Measurements from ENCODE around the gene TTC9B. TPM values are rescaled to one million over a fixed set of nuclear protein-coding genes. Genes with fewer than 3 reads are reported as not detected.

The TTC9B gene
- total RNA-seq, 6 experiments from 2014 or later = not detected

DNA sequence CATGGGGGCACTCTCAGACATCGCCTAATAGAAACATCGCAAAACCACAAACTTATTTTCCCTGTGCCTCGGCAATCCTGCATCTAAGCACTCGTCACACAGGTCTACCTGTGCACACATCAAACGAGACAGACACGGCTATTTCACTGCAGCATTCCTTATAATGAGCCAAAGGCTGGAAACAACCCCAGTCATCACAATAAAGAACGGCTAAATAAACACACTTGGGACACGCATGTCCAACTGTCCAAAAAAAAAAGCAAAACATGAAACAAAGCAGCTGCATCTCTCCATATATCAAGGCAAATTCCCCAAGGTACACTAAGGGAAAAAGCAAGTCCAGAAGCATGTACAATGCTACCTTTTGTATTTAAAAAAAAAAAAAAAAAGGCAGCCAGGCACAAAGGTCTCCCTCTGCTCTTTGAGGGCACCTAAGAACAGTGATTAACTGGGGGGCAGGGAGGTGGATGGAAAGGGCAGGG lies 35.5 kb upstream of the TTC9B start:
- Mint-ChIP-seq H3K27me3 (ENCODE audit: insufficient read depth) (peaks cover 5% of the 10 kb centered on the region), H3K9me3 (no peaks in the 10 kb centered on the region), H3K4me1 (ENCODE audit: low read depth) (0 out of 2 replicates have a peak, but pooled peaks cover 5% of the 10 kb centered on the region), H3K27ac (no peak overlapping the region), H3K4me3 (no peak overlapping the region), H3K36me3 (ENCODE audit: low read depth) (peaks cover 16% of the 10 kb centered on the region)
- TF ChIP-seq, protein P1, sequence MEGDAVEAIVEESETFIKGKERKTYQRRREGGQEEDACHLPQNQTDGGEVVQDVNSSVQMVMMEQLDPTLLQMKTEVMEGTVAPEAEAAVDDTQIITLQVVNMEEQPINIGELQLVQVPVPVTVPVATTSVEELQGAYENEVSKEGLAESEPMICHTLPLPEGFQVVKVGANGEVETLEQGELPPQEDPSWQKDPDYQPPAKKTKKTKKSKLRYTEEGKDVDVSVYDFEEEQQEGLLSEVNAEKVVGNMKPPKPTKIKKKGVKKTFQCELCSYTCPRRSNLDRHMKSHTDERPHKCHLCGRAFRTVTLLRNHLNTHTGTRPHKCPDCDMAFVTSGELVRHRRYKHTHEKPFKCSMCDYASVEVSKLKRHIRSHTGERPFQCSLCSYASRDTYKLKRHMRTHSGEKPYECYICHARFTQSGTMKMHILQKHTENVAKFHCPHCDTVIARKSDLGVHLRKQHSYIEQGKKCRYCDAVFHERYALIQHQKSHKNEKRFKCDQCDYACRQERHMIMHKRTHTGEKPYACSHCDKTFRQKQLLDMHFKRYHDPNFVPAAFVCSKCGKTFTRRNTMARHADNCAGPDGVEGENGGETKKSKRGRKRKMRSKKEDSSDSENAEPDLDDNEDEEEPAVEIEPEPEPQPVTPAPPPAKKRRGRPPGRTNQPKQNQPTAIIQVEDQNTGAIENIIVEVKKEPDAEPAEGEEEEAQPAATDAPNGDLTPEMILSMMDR (IDR thresholded peaks at IDR 0.05) = no peak
- DNase-seq = no peak

DNA sequence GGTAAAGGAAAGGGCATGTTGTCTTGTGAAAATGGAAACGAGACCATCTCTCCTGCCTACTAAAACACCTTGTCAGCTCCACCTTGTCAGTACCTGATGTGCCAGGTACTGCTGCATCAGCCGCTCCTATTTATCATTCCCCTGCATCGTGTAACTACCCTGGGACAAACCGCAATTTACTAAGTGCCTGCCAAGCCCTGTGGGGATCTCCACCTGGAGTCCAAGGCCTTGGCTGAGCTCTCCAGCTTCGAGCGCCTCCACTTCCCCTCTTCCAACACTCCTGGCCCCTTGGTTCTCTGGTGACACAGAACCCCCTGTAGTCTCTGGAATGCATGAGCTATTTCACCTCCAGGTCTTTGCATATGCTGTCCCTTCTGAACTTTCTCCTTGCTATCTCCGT lies 34.2 kb upstream of the TTC9B start:
- no peak overlapping the region for H3K4me3 Mint-ChIP-seq
- TF ChIP-seq, protein P1 (IDR thresholded peaks at IDR 0.05) = no peak
- peaks cover 5% of the 10 kb centered on the region for H3K27me3 Mint-ChIP-seq (ENCODE audit: insufficient read depth)
- no peak overlapping the region for H3K27ac Mint-ChIP-seq
- H3K9me3 Mint-ChIP-seq = no peaks in the 10 kb centered on the region
- peaks cover 16% of the 10 kb centered on the region for H3K36me3 Mint-ChIP-seq (ENCODE audit: low read depth)
- no peak for DNase-seq
- H3K4me1 Mint-ChIP-seq (ENCODE audit: low read depth) = 0 out of 2 replicates have a peak, but pooled peaks cover 2% of the 10 kb centered on the region

DNA sequence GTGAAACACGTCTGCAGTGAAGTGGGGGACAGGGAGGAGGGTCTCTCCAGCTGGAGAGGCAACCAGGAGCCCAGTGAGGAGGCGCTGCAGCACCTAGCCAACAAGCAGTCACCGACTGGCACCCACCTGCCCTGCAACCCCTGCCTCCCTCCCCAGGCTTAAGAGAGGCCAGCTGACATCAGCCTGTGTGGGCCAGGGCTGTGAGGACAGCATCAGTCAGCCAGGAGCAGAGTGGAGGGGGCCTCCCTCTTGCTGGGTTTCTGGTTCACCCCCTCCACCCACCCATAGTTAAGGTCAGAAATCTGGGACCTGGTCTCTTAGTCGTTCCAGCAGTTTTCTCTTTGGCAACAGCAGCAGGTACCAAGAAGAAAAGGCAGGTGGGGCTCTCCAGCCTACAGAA lies 33.8 kb upstream of the TTC9B start:
- H3K36me3 Mint-ChIP-seq (ENCODE audit: low read depth) = peaks cover 16% of the 10 kb centered on the region
- no peak for DNase-seq
- TF ChIP-seq, protein P1 (IDR thresholded peaks at IDR 0.05) = no peak
- no peak overlapping the region for H3K27ac Mint-ChIP-seq
- no peak overlapping the region for H3K4me3 Mint-ChIP-seq
- H3K27me3 Mint-ChIP-seq (ENCODE audit: insufficient read depth) = peaks cover 5% of the 10 kb centered on the region
- no peaks in the 10 kb centered on the region for H3K4me1 Mint-ChIP-seq (ENCODE audit: low read depth)
- no peaks in the 10 kb centered on the region for H3K9me3 Mint-ChIP-seq

DNA sequence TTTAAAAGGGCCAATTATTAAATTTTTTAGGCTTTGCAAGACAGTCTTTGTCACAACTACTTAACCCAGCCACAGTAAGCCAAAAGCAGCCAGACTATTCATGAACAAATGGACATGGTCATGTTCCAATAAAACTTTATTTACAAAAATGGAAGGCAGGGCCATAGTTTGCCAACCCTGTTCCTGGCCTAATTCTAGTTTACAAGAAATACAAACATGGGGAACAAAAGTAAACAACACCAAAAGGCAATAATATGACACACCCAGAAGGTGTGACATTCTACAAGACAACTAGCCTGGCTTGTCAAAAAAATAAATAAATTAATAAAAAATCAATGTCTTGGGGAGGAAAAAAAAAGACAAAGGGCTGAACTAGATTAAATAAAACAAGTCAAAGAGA lies 33.1 kb upstream of the TTC9B start:
- no peak overlapping the region for H3K4me3 Mint-ChIP-seq
- no peaks in the 10 kb centered on the region for H3K4me1 Mint-ChIP-seq (ENCODE audit: low read depth)
- no peak for DNase-seq
- TF ChIP-seq, protein P1 (IDR thresholded peaks at IDR 0.05) = no peak
- no peak overlapping the region for H3K27ac Mint-ChIP-seq
- peaks cover 16% of the 10 kb centered on the region for H3K36me3 Mint-ChIP-seq (ENCODE audit: low read depth)
- H3K9me3 Mint-ChIP-seq = no peaks in the 10 kb centered on the region
- H3K27me3 Mint-ChIP-seq (ENCODE audit: insufficient read depth) = peaks cover 6% of the 10 kb centered on the region

DNA sequence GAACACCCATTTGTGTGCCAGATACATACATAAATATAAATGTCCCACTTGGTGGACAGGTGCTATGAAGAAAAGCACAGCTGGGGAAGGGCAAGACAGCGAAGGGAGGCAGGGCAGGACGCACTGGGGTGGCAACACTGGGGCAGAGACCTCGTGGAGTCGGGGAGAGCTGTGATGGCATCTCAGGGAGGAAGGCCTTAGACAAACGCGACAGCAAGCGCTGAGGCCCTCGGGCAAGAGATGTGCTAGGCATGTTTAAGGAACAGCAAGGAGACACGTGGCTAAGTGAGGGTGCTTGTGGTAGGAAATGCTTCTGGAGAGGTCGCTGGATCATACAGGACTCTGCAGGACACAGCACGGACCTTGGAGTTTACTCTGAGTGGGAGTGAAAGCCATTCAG lies 31.6 kb upstream of the TTC9B start:
- TF ChIP-seq, protein P1 (IDR thresholded peaks at IDR 0.05) = no peak
- peaks cover 3% of the 10 kb centered on the region; the same call in 1 of the 2 replicates for H3K27me3 Mint-ChIP-seq (ENCODE audit: insufficient read depth)
- no peaks in the 10 kb centered on the region for H3K9me3 Mint-ChIP-seq
- DNase-seq = no peak
- no peak overlapping the region for H3K27ac Mint-ChIP-seq
- H3K36me3 Mint-ChIP-seq (ENCODE audit: low read depth) = peaks cover 1% of the 10 kb centered on the region; the same call in 1 of the 2 replicates
- H3K4me3 Mint-ChIP-seq = no peak overlapping the region
- no peaks in the 10 kb centered on the region; the same call in 1 of the 2 replicates for H3K4me1 Mint-ChIP-seq (ENCODE audit: low read depth)
